A673 (cell line): Measurements from ENCODE around the gene SCAMP5.

Source experiments
- EZH2 ChIP-seq: fragments of 200-600 bp; sonication (generic); IDR thresholded peaks from 2 replicates; pipeline ENCODE4 v1.6.1; 2017; ENCODE audit warnings: borderline replicate concordance, low read depth, mild to moderate bottlenecking, mixed read lengths, antibody characterized with exemption, low read length; ENCODE audit not compliant: poor library complexity, severe bottlenecking
- TF ChIP-seq, protein P1 (sequence below): fragments of 300-800, 200-600 bp; sonication (generic); conservative IDR thresholded peaks from 2 replicates; pipeline ENCODE4 v1.5.1; 2017; ENCODE audit warnings: low read depth, mild to moderate bottlenecking, antibody characterized with exemption, low read length, moderate library complexity, mixed read lengths

DNA sequence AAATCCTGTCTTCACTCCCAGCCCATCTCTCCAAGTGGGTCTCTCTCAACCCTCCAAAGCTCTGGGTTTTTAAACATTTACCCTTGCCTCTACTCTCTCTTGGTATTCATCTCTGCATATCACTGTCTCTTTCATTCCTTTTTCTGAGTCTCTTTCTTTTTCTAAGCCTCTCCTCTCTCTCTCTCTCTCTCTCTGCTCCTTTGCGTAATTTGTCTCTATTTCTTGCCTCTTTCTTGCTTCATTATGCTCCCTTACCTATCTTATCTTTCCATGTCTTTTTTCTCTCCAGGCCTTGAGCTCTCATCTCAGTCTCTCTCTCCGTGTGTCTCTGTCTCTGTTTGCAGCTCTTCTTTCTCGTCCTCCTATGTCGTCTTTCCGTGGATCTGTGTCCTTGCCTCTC is 678 bp upstream of the SCAMP5 start:
- no peak for TF ChIP-seq EZH2
- TF ChIP-seq, protein P1, sequence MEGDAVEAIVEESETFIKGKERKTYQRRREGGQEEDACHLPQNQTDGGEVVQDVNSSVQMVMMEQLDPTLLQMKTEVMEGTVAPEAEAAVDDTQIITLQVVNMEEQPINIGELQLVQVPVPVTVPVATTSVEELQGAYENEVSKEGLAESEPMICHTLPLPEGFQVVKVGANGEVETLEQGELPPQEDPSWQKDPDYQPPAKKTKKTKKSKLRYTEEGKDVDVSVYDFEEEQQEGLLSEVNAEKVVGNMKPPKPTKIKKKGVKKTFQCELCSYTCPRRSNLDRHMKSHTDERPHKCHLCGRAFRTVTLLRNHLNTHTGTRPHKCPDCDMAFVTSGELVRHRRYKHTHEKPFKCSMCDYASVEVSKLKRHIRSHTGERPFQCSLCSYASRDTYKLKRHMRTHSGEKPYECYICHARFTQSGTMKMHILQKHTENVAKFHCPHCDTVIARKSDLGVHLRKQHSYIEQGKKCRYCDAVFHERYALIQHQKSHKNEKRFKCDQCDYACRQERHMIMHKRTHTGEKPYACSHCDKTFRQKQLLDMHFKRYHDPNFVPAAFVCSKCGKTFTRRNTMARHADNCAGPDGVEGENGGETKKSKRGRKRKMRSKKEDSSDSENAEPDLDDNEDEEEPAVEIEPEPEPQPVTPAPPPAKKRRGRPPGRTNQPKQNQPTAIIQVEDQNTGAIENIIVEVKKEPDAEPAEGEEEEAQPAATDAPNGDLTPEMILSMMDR = no peak
